HG02759 (cell line): ENCODE measurements around the gene TRNAU1AP.
"Not testable (repeated sequence)": the region's sequence is repeated elsewhere in the genome, so short reads cannot be mapped to it uniquely, and the experiment has no call there.

ENCODE experiments used
- ATAC-seq: cut with Tn5 transposase; IDR thresholded peaks from one replicate; pipeline ENCODE4 v1.9.1; 2021; ENCODE audit warnings: mild to moderate bottlenecking, moderate library complexity; ENCODE audit not compliant: unreplicated experiment

The TRNAU1AP gene

GRCh38 chr1:28521502-28522164 is 31.3 kb upstream of the TRNAU1AP start:
- ATAC-seq, result no peak

- not testable (repeated sequence) for ATAC-seq
Measured at GRCh38 chr1:28522537-28522936, 30.3 kb upstream of the TRNAU1AP start.

- ATAC-seq, result not testable (repeated sequence)
Measured at GRCh38 chr1:28525002-28525642, 27.8 kb upstream of the TRNAU1AP start.

GRCh38 chr1:28526886-28527285 is 26.0 kb upstream of the TRNAU1AP start:
- no peak for ATAC-seq

- no peak for ATAC-seq
Measured at GRCh38 chr1:28530456-28530855, 22.4 kb upstream of the TRNAU1AP start.

GRCh38 chr1:28534671-28535070 is 18.2 kb upstream of the TRNAU1AP start:
- ATAC-seq, result no peak

- ATAC-seq, result no peak
Measured at GRCh38 chr1:28535180-28535579, 17.7 kb upstream of the TRNAU1AP start.

- ATAC-seq, result no peak
Measured at GRCh38 chr1:28537457-28538199, 15.3 kb upstream of the TRNAU1AP start.

- ATAC-seq, result no peak
Measured at GRCh38 chr1:28538286-28538685, 14.6 kb upstream of the TRNAU1AP start.

GRCh38 chr1:28540651-28541050 is 12.2 kb upstream of the TRNAU1AP start:
- ATAC-seq, result no peak

- ATAC-seq, result not testable (repeated sequence)
Measured at GRCh38 chr1:28541414-28542015, 11.4 kb upstream of the TRNAU1AP start.

- no peak for ATAC-seq
Measured at GRCh38 chr1:28545246-28545628, 7.6 kb upstream of the TRNAU1AP start.

GRCh38 chr1:28548318-28548717 is 4.6 kb upstream of the TRNAU1AP start:
- ATAC-seq, result no peak

- no peak for ATAC-seq
Measured at GRCh38 chr1:28551381-28551780, 1.5 kb upstream of the TRNAU1AP start.

- ATAC-seq, result no peak
Measured at GRCh38 chr1:28560886-28561285, 8.0 kb downstream of the TRNAU1AP start.

GRCh38 chr1:28564310-28564709 is 11.4 kb downstream of the TRNAU1AP start:
- ATAC-seq, result no peak

- ATAC-seq, result no peak
Measured at GRCh38 chr1:28565040-28565439, 12.2 kb downstream of the TRNAU1AP start.

- ATAC-seq, result no peak
Measured at GRCh38 chr1:28565726-28566125, 12.8 kb downstream of the TRNAU1AP start.

GRCh38 chr1:28566931-28567330 is 14.0 kb downstream of the TRNAU1AP start:
- ATAC-seq, result no peak

- no peak for ATAC-seq
Measured at GRCh38 chr1:28571911-28572310, 19.0 kb downstream of the TRNAU1AP start.

- not testable (repeated sequence) for ATAC-seq
Measured at GRCh38 chr1:28572891-28573290, 20.0 kb downstream of the TRNAU1AP start.

- no peak for ATAC-seq
Measured at GRCh38 chr1:28573564-28573963, 20.7 kb downstream of the TRNAU1AP start.
